ENCODE measurements around the gene SLC19A1.
"Not testable (repeated sequence)": the region's sequence is repeated elsewhere in the genome, so short reads cannot be mapped to it uniquely, and the experiment has no call there.

Gene SLC19A1

GRCh38 chr21:45503226-45503625 lies 39.0 kb downstream of the SLC19A1 start:
- DNase-seq: not testable (repeated sequence)

DNA sequence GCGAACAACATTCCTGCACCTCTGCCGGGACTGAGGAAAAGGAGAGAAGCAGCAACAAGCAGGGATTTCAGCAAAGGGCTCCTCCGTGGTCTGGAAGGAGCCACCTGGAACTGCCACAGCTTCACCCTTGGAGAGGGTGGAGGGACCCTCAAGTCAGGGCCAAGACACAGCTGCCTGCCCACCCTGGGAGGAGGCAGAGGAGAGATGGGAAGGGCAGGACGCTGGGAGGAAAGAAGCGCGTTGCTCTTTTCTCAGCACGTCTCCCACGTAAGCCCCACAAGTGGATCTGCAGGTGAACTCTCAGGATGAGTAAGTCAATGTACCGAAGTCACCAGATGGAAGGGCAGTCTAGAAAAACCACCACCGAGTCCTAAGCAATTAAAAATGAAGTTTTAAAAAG lies 39.6 kb downstream of the SLC19A1 start:
- DNase-seq: peak; percentile 22

DNA sequence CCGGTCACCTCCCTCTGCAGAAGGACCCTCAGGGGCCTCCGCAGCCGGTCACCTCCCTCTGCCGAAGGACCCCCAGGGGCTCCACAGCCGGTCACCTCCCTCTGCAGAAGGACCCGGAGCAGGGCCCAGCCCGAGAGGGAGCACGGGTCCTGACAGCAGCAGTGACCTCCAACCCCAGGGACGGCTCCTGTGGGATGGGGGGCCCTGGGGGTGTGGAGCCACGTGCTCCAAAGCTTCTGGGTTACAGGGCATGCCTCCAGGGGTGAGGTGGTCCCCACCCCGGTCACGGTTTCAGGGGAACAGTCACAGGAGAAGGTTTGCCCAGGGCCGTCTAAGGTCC lies 40.3 kb downstream of the SLC19A1 start:
- DNase-seq: no peak

DNA sequence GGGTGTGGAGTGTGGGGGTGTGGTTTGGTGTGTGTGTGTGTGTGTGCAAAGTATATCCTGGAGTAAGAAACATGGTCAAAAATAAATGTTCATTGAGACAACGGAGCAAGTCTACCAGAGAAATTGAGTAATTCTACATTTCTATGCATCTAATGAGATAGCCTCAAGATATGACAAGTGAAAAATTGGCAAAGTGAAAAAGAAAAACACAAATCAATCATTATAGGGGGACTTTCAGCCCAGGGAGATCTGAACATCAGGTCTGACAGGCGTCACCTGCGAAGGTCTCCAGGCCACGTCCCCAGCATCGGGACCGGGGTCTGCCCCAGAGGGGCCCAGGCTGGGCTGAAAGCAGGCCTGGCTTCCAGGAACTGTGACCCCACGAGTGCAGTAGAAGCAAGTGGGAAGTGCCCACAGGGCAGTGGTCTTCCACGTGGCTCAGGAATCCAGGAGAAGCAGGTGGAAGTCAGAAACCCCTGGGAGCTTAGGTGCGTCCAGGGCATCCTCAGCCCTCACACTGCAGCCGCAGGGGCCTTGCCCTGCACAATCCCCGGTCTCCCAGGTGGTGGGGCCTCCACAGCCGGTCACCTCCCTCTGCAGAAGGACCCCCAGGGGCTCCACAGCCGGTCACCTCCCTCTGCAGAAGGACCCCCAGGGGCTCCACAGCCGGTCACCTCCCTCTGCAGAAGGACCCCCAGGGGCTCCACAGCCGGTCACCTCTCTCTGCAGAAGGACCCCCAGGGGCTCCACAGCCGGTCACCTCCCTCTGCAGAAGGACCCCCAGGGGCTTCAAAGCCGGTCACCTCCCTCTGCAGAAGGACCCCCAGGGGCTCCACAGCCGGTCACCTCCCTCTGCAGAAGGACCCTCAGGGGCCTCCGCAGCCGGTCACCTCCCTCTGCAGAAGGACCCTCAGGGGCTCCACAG lies 40.9 kb downstream of the SLC19A1 start:
- DNase-seq: not testable (repeated sequence)

- no peak for DNase-seq
These were observed 42.2 kb downstream of the SLC19A1 start for GRCh38 chr21:45499970-45500577.

- DNase-seq: no peak
These were observed 43.0 kb downstream of the SLC19A1 start for GRCh38 chr21:45499201-45499750.

GRCh38 chr21:45498646-45499000 lies 43.6 kb downstream of the SLC19A1 start:
- peak; percentile 10 for DNase-seq

GRCh38 chr21:45497846-45498645 lies 44.2 kb downstream of the SLC19A1 start:
- no peak for DNase-seq

DNA sequence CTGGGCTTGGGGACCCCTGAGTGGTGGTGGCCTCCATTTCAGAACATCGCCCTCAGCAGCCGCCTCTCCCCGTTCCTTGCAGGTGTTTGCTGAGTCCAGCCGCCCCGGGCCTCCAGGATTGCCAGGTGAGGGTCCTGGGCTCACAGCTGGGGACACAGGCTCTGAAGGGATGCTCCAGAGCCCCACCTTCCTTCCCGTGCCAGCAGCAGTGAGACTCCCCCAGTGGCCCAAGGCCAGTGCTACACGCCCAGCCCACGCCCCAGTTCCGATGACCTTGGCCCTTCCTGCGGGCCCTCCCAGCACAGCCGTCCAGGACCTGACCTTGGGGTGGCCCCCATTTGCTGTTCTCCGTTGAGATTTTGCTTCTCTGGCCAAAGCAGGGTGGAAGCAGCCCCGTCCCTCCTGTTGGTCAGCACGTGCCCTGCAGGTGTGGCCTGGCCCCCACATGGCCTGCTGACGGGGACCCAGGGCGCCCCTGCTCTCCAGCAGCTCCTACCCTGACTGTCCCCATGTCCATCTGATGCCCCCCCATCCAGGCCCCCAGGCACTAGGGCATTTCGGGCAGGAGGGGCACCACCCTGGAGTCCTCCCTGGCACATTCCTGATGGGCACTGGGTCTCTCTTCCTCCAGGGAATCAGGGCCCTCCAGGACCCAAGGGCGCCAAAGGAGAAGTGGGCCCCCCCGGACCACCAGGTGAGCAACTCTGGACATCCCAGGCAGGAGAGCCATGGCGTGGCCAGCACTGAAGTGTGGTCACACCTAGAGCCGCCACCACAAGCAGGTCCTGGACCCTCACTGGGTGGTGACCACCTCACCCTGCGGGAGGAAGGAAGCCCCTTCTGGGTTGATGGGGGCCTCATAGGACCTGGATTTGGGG lies 45.0 kb downstream of the SLC19A1 start:
- DNase-seq: no peak

DNA sequence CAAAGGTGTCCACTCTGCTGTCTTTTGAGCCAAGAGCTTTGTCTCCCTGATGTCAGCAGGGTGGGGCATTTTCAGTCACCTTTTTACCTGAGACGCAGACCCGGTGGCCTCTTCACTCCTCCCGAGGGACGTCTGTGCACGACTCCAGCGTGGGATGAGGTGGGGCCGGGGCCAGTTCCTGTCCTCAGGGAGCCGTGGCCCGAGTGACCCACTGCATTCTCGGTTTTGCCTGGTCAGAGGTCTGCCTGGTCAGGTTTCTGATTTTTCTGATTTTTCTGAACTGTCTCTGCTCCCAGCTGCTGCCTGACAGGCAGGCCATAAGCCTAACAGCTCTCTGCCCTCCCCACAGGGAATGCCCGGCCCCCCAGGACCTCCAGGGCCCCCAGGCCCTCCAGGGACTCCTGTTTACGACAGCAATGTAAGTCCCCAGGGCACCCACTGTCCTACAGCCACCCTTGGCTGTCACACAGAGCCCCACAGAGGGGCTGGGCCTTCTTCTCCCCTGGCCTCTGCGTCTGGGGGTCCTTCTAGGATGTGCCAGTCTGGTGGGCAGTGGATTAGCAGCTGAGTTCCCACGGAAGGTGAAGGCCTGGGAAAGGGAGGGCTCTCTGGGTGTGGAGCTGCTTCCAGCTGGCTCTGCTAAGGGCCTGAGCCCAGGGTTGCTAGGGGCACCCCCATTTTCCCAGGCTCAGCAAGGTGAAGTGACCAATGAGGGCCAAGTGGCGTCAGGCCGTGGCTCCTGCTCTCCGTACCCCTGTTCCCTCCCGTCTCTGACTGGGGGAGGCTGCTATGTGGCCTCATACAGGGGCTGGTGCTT lies 45.9 kb downstream of the SLC19A1 start:
- no peak for DNase-seq

DNA sequence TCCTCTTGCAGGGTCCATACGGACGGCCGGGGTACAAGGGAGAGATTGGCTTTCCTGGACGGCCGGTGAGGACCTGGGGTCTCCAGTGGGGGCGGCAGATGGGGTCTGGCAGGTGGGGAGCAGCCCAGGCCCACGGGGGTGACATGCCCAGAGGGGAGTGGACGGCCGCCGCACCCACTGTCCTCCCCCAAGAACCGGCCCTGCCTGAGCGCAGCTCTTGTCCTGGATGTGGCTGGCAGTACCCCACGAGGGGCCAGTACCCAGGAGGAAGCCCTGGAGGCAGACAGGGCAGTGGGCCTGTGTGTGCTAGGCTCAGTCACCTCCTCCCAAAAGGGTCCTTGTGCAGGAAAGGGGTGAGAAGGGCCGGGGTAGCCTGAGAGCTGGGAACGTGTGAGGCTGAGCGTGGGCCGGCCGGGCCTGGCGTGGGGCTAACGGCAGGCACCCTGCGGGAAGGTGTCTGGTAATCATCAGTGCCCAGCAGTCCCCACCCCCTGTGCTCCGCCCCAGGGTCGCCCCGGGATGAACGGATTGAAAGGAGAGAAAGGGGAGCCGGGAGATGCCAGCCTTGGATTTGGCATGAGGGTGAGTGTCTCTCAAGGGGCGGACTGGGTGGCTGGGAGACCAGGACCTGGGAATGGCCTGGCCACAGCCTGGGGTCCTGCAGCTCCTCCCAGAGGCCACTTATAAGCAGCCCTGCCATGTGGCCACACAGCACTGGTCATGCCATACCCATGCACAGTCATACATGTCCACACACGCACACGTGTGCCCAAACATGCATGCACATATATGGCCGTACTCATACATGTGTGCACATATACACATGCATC lies 47.2 kb downstream of the SLC19A1 start:
- DNase-seq: no peak

DNA sequence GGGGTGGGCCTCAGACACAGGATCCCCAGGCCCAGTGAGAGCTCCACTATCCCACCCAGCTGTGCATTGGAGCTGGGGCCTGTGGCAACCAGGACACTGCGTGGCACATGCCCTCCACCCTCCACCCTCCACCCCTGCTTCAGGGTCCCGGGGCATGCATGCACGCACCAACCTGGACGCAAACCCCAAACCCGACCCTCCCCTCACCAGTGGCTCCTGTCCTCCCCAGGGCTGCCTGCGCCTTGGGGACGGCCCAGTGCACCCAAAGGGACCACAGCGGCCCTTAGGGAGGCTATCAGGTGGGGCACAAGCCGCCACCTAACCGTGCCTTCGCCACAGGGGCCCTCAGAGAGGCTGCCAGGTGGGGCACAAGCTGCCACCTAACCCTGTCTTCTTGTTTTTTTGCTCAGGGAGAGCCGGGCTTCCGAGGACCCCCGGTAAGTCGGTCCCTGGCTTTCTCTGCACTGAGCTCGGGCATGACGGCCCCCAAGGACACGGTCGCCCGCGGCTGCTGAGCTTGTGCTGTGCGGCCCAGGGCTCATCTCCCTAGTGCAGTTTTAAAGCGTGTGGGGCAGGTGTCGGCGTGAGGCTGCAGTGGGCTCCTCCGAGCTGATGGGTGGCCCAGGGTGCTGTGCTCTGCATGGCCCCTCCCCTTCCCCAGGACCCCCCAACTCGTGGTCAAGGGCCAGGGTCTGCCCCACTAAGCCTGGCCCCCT lies 47.9 kb downstream of the SLC19A1 start:
- no peak for DNase-seq

DNA sequence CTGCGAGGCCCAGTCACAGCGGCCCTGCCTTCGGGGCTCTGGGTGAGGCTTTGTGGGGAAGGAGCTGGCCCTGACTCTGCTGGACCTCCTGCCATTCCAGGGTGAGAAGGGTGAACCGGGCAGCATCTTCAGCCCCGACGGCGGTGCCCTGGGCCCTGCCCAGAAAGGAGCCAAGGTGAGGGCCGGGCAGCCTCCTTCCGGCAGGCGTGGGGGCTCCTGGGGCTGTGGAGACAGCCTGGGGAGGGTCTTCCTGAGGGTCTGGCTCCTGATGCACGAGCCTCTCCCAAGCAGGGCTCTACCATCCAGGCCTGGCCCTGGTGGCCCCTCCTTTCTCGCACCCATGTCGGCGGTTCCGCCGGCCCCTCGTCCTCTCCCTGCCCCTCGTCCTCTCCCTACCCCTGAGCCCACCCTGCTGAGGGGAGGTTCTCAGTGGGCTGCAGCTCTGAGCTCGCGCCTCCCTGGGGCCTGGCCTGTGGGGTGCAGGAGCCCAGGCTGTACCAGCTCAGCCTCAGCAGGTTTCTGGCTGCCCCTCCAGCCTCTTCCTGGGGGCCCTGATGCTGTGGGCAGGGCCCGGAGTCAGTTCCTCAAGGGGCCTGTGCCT lies 48.7 kb downstream of the SLC19A1 start:
- DNase-seq: no peak

DNA sequence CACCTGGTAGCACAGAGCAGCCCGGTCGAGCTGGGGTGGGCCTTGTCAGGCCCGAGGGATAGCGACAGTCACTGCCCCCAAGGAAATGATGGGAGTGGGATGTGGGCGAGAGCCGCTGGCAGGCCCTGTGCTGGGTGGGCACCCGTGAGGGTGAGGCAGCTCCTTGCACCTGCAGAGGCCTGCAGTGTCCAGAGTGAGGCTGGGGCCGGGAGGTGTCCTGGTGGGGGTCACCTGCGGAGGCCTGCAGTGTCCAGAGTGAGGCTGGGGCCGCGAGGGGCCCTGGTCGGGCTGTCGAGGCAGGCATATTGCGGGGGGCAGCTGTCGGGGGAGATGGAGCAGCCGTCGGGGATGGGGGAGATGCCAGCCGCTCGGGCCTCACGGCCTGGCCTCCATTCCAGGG lies 49.5 kb downstream of the SLC19A1 start:
- DNase-seq: no peak

- no peak for DNase-seq
These were observed 50.6 kb downstream of the SLC19A1 start for GRCh38 chr21:45491623-45492022.

- no peak for DNase-seq
These were observed 51.2 kb downstream of the SLC19A1 start for GRCh38 chr21:45491056-45491455.

DNA sequence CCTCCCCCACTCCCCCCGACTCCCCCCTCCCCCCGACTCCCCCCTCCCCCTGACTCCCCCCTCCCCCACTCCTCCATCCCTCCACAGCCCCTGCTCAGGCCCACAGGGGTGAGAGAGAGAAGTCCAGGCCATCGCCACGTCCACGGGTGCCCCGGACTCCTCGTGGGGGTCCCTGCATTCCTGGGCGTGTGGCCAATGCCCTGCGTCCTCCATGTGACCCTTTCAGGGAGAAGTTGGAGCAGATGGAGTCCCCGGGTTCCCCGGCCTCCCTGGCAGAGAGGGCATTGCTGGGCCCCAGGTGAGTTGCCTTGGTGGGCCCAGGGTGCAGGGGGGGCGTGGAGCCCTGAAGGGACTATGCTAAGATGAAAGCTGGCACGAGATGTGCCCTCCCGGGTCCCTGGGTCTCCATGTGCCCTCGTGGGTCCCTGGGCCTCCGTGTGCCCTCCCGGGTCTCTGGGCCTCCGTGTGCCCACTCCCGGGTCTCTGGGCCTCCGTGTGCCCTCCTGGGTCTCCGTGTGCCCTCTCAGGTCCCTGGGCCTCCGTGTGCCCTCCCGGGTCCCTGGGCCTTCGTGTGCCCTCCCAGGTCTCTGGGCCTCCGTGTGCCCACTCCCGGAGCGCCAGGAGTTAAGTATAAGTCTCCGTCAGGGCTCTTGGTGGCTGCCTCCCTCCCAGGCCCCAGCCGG lies 52.0 kb downstream of the SLC19A1 start:
- no peak for DNase-seq

DNA sequence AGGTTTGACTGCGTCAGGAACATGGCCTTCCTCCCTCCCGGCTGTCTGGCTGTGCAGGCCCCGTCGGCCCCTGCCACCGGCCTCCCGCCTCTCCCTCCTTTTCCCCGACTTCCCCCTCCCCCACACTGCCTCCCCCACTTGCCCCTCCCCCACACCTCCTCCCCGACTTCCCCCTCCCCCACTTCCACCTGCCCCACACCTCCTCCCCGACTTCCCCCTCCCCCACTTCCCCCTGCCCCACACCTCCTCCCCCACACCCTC lies 52.6 kb downstream of the SLC19A1 start:
- DNase-seq: no peak

Data from DMS53 (cell line).